Body of pancreas (tissue), 4 donors: ENCODE results near the gene RFTN1. TPM values are rescaled to one million over a fixed set of nuclear protein-coding genes. Genes with fewer than 3 reads are reported as not detected.
A peak's percentile ranks its signal among the peaks of the same experiment; 100 is the strongest.

Source experiments
- ATAC-seq: fragments of 150-250 bp; one replicate; pipeline ENCODE4 v1.9.1; 2016
- DNase-seq, 4 donors: peaks; one replicate each; pipeline ENCODE4 v3.0.0-alpha.2; 2019
- H3K27ac ChIP-seq, 4 donors: fragments of 200-600 bp; sonication (generic); 1 replicate in 3 of 4; 2 replicates in 1 of 4; pipeline versions ENCODE4 v1.5.1 to v1.6.1; 2016 to 2019; ENCODE audit warnings: mild to moderate bottlenecking in 1 of 4, mixed read lengths in 1 of 4, moderate library complexity in 1 of 4
- H3K27me3 ChIP-seq, 2 donors: fragments of 200-600 bp; sonication (generic); one replicate each; pipeline ENCODE4 v1.6.0; 2016; ENCODE audit warnings: mild to moderate bottlenecking in 1 of 2
- H3K36me3 ChIP-seq, 2 donors: fragments of 200-600 bp; sonication (generic); replicated peaks in 1 of 2; 2 replicates each; pipeline ENCODE4 v1.5.1; 2016; ENCODE audit warnings: low read depth in 2 of 2; ENCODE audit not compliant: insufficient read depth in 1 of 2
- H3K4me1 ChIP-seq: fragments of 200-600 bp; sonication (generic); one replicate; pipeline ENCODE4 v1.6.0; 2016
- H3K4me3 ChIP-seq, 2 donors: fragments of 200-600 bp; sonication (generic); 1 replicate in 1 of 2; 2 replicates in 1 of 2; pipeline ENCODE4 v1.5.1; 2016 to 2019
- H3K9me3 ChIP-seq, 3 donors: fragments of 200-600 bp; sonication (generic); 1 replicate in 2 of 3; 2 replicates in 1 of 3; pipeline ENCODE4 v1.5.1; 2016
- POLR2A ChIP-seq, 3 donors: fragments of 450-650 bp; IDR thresholded peaks; one replicate each; pipeline ENCODE4 v1.6.1; 2016; ENCODE audit warnings: antibody characterized with exemption in 3 of 3, mild to moderate bottlenecking in 2 of 3
- WGBS, 2 donors: methylation state at CpG; one replicate each; pipeline ENCODE4 v1.1.5; 2017; 5-methylcytosine and 5-hydroxymethylcytosine counted together
- intact Hi-C: fragments of 100-400 bp; cut with DNase I; formaldehyde crosslinking; loops from one replicate; pipeline ENCODE4 v1.15.1; 2023
- total RNA-seq, 2 donors: library from RNA; depleted of rRNA; stranded (reverse); fragments of >200 nt; gene quantifications; one replicate each; pipeline ENCODE4 v1.1.0, GENCODE V29; 2016
- TF ChIP-seq, protein P1 (sequence below), 7 experiments: fragments of 450-650 bp in 4 of 7; fragments of 200-600 bp in 3 of 7; sonication (generic) in 3 of 7; IDR thresholded peaks; one replicate each; pipeline ENCODE4 v1.5.1; 2016 to 2019; ENCODE audit warnings: antibody characterized with exemption in 7 of 7

Gene RFTN1
- total RNA-seq, 2 donors from 2014 or later: 6.5 to 28.0 TPM

DNA sequence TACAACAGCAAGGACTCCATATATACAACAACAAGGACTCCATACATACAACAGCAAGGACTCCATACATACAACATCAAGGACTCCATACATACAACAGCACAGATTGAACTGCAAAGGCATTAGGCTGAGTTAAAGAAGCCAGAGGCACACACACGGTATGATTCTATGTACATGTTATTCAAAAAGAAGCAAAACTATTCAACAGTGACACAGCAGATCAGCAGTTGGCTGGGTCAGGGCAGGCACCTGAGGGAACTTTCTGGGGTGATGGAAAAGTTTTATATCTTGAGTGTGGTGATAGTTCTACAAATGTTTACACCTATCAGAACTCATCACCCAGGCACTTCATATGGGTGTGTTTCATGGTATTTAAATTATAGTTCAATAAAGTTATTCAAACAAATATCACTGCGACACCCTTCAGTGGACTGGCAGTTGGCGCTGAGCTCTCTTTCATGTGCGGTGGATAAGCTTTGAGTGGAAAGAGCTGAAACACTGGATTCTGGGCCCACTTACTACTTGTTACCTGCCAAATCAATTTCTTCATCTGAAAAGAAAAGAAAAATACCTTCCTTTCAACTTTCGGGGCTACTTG, 28.0 kb downstream of the RFTN1 start:
- Histone ChIP-seq H3K4me1 (peaks cover 7% of the 10 kb centered on the region), H3K4me3 (no peak overlapping the region), H3K27ac (no peak overlapping the region), H3K36me3 (no peaks in the 10 kb centered on the region), H3K27me3 (no peaks in the 10 kb centered on the region), H3K9me3 (no peaks in the 10 kb centered on the region)
- DNase-seq (no peak), ATAC-seq (no peak)
- WGBS, 2 donors: 85 to 91% methylated on average over 5 of the region's 5 CpGs
- intact Hi-C loops: no loop called here
- TF ChIP-seq, protein P1, sequence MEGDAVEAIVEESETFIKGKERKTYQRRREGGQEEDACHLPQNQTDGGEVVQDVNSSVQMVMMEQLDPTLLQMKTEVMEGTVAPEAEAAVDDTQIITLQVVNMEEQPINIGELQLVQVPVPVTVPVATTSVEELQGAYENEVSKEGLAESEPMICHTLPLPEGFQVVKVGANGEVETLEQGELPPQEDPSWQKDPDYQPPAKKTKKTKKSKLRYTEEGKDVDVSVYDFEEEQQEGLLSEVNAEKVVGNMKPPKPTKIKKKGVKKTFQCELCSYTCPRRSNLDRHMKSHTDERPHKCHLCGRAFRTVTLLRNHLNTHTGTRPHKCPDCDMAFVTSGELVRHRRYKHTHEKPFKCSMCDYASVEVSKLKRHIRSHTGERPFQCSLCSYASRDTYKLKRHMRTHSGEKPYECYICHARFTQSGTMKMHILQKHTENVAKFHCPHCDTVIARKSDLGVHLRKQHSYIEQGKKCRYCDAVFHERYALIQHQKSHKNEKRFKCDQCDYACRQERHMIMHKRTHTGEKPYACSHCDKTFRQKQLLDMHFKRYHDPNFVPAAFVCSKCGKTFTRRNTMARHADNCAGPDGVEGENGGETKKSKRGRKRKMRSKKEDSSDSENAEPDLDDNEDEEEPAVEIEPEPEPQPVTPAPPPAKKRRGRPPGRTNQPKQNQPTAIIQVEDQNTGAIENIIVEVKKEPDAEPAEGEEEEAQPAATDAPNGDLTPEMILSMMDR (IDR thresholded peaks at IDR 0.05): no peak
- TF ChIP-seq POLR2A (IDR thresholded peaks at IDR 0.05): no peak

DNA sequence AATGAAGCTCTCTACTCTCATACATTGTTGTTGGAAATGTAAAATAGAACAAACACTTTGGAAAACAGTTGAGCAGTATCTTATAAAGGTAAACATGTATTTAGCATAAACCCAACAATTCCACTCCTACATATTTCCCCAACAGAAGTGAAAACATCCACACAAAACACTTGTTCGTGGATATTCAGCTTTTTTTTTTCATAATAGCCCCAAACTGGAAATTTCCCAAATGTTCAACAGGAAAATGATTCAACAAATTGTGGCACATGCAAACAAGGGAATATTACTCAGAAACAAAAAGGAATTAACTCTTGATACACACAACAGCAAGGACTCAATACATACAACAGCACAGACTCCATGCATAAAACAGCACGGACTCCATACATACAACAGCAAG, 28.5 kb downstream of the RFTN1 start:
- ATAC-seq: no peak
- intact Hi-C loops: no loop called here
- TF ChIP-seq, protein P1 (IDR thresholded peaks at IDR 0.05): no peak
- TF ChIP-seq POLR2A (IDR thresholded peaks at IDR 0.05): no peak
- Histone ChIP-seq H3K36me3 (no peaks in the 10 kb centered on the region), H3K4me1 (peaks cover 10% of the 10 kb centered on the region), H3K27me3 (no peaks in the 10 kb centered on the region), H3K4me3 (no peak overlapping the region), H3K9me3 (no peaks in the 10 kb centered on the region), H3K27ac (no peak overlapping the region)
- WGBS, 2 donors: 77 to 85% methylated on average over 2 of the region's 2 CpGs
- no peak for DNase-seq

DNA sequence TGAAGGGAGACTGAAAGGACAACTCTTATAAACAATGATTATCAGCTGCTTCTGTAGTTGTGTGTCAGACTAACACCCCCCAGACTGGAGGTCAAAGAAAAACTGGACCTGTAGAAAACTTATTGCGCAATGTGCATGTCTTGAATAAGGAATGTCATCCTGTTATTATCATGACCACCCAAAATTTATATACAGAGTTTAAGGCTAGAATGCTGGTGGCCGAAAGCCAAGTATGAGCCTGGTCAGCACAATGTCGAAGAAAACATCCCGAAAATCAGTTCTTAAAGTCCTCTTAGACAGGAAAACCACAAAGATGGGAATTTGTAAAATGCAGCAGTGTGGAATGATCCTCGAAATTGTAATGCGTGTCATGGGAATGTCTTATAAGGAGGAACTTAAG, 29.3 kb downstream of the RFTN1 start:
- H3K4me1 ChIP-seq: peaks cover 10% of the 10 kb centered on the region
- WGBS, 2 donors: 81 to 82% methylated on average over 6 of the region's 6 CpGs
- peak; percentile 35 for ATAC-seq
- H3K27me3 ChIP-seq: no peaks in the 10 kb centered on the region
- no peaks in the 10 kb centered on the region for H3K9me3 ChIP-seq
- TF ChIP-seq, protein P1 (IDR thresholded peaks at IDR 0.05): no peak
- no peak for TF ChIP-seq POLR2A (IDR thresholded peaks at IDR 0.05)
- H3K27ac ChIP-seq: peak overlapping the region in 1 of 4 donors; percentile 21
- DNase-seq: peak; percentile 16 to 47 (median 31)
- intact Hi-C loops: no loop called here
- H3K4me3 ChIP-seq: no peak overlapping the region
- no peaks in the 10 kb centered on the region for H3K36me3 ChIP-seq

DNA sequence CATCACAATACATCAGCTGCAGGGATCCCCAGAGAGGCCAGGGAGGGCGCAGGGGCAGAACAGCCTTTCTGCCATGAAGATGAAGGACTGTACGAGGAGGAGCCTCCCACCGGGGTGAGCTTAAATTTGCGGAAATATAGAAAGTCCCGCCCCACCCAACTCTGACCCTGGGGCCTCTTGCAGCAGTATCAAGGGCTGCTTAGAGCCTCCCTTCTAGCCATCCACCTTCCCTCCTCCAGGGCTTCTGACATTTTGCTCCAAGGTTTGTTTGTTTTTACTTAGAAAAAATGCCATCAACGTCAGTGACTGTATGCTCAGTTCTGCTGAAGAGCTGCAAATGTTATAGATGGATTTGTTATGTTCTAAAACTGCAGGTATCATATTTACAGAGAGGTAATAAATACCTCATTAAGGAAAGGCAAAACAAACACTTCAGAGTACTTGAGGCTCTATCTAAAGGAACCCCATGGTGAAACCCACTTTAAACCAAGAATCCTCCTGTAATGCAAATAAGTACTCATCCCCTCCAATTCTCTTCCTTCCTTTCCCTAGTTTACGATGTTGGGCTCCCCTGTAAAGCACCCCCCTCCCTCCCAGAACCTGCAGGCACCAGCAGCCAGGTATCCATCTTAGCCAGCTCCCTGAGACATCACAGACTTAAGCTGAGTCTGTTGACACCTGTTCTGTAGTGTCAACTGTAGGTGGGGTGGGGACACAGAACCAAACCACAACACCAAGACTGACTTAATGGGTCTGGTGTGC, 30.5 kb downstream of the RFTN1 start:
- H3K27me3 ChIP-seq: no peaks in the 10 kb centered on the region
- TF ChIP-seq POLR2A (IDR thresholded peaks at IDR 0.05): no peak
- TF ChIP-seq, protein P1 (IDR thresholded peaks at IDR 0.05): no peak
- H3K4me3 ChIP-seq: no peak overlapping the region
- ATAC-seq (no peak), DNase-seq (peak in 1 of 4 donors; percentile 24)
- WGBS, 2 donors: 50 to 51% methylated on average over 7 of the region's 7 CpGs
- no peaks in the 10 kb centered on the region for H3K9me3 ChIP-seq
- H3K4me1 ChIP-seq: peaks cover 10% of the 10 kb centered on the region
- no peak overlapping the region for H3K27ac ChIP-seq
- intact Hi-C loops: no loop called here
- no peaks in the 10 kb centered on the region for H3K36me3 ChIP-seq
